Measurements from ENCODE around the gene MANF.

MANF gene

GRCh38 chr3:51382947-51383578 is 2.0 kb upstream of the MANF start:
- Histone ChIP-seq H2AFZ (ENCODE audit: low read length) (no peak overlapping the region), H3F3A (ENCODE audit: insufficient read depth, low read length) (peaks cover 15% of the 10 kb centered on the region), H3K4me2 (ENCODE audit: low read depth, low read length) (no peak overlapping the region; the same call in 1 of the 2 replicates), H3K9ac (ENCODE audit: low read length) (no peak overlapping the region), H3K36me3 (replicated peaks; ENCODE audit: insufficient read depth, low read length) (no peaks in the 10 kb centered on the region), H3K4me3 (ENCODE audit: low read length) (peak overlapping the region; percentile 96; the same call in 1 of the 2 replicates), H3K4me1 (ENCODE audit: low read length) (peaks cover 22% of the 10 kb centered on the region), H3K9me2 (replicated peaks; ENCODE audit: insufficient read depth, low read length) (no peaks in the 10 kb centered on the region), H3K9me3 (replicated peaks; ENCODE audit: insufficient read depth, low read length) (no peaks in the 10 kb centered on the region), H3K27me3 (replicated peaks; ENCODE audit: insufficient read depth, low read length) (no peaks in the 10 kb centered on the region), H4K20me1 (ENCODE audit: insufficient read depth, low read length) (no peaks in the 10 kb centered on the region), H3K27ac (ENCODE audit: low read length) (no peak overlapping the region), H3K79me2 (ENCODE audit: low read length) (peaks cover 42% of the 10 kb centered on the region)
- TF ChIP-seq EZH2phosphoT487 (IDR thresholded peaks at IDR 0.05; ENCODE audit: low read length) (no peak), EZH2 (optimal IDR thresholded peaks at IDR 0.05; ENCODE audit: low read depth, low read length) (no peak)
- TF ChIP-seq, protein P1, sequence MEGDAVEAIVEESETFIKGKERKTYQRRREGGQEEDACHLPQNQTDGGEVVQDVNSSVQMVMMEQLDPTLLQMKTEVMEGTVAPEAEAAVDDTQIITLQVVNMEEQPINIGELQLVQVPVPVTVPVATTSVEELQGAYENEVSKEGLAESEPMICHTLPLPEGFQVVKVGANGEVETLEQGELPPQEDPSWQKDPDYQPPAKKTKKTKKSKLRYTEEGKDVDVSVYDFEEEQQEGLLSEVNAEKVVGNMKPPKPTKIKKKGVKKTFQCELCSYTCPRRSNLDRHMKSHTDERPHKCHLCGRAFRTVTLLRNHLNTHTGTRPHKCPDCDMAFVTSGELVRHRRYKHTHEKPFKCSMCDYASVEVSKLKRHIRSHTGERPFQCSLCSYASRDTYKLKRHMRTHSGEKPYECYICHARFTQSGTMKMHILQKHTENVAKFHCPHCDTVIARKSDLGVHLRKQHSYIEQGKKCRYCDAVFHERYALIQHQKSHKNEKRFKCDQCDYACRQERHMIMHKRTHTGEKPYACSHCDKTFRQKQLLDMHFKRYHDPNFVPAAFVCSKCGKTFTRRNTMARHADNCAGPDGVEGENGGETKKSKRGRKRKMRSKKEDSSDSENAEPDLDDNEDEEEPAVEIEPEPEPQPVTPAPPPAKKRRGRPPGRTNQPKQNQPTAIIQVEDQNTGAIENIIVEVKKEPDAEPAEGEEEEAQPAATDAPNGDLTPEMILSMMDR (IDR thresholded peaks at IDR 0.05; ENCODE audit: low read length) = no peak
- DNase-seq = no peak

GRCh38 chr3:51384055-51384725 is 901 bp upstream of the MANF start:
- Histone ChIP-seq H3K4me2 (ENCODE audit: low read depth, low read length) (peak overlapping the region; percentile 63), H3K4me3 (ENCODE audit: low read length) (peak overlapping the region; percentile 96), H3K4me1 (ENCODE audit: low read length) (peaks cover 32% of the 10 kb centered on the region)

GRCh38 chr3:51385621-51386091 is 565 bp downstream of the MANF start:
- Histone ChIP-seq H3K79me2 (ENCODE audit: low read length) (peaks cover 55% of the 10 kb centered on the region), H3K36me3 (replicated peaks; ENCODE audit: insufficient read depth, low read length) (no peaks in the 10 kb centered on the region), H2AFZ (ENCODE audit: low read length) (peak overlapping the region; percentile 41; the same call in 1 of the 2 replicates), H3F3A (ENCODE audit: insufficient read depth, low read length) (peaks cover 41% of the 10 kb centered on the region), H3K9me3 (replicated peaks; ENCODE audit: insufficient read depth, low read length) (no peaks in the 10 kb centered on the region), H3K27ac (ENCODE audit: low read length) (peak overlapping the region; percentile 23; the same call in 1 of the 2 replicates), H3K9me2 (replicated peaks; ENCODE audit: insufficient read depth, low read length) (no peaks in the 10 kb centered on the region), H3K9ac (ENCODE audit: low read length) (peak overlapping the region; percentile 82), H3K27me3 (replicated peaks; ENCODE audit: insufficient read depth, low read length) (no peaks in the 10 kb centered on the region), H3K4me1 (ENCODE audit: low read length) (peaks cover 44% of the 10 kb centered on the region), H3K4me3 (ENCODE audit: low read length) (peak overlapping the region; percentile 96), H3K4me2 (ENCODE audit: low read depth, low read length) (peak overlapping the region; percentile 92), H4K20me1 (ENCODE audit: insufficient read depth, low read length) (no peaks in the 10 kb centered on the region)
- DNase-seq = no peak
- TF ChIP-seq EZH2 (optimal IDR thresholded peaks at IDR 0.05; ENCODE audit: low read depth, low read length) (no peak), EZH2phosphoT487 (IDR thresholded peaks at IDR 0.05; ENCODE audit: low read length) (no peak)
- TF ChIP-seq, protein P1 (IDR thresholded peaks at IDR 0.05; ENCODE audit: low read length) = no peak

More at GRCh38 chr3:51384055-51384725, 901 bp upstream of the MANF start:
- H3K9ac ChIP-seq (ENCODE audit: low read length) = peak overlapping the region; percentile 94
- peak overlapping the region; percentile 83 for H2AFZ ChIP-seq (ENCODE audit: low read length)
- H3K79me2 ChIP-seq (ENCODE audit: low read length) = peaks cover 52% of the 10 kb centered on the region
- TF ChIP-seq EZH2 (optimal IDR thresholded peaks at IDR 0.05; ENCODE audit: low read depth, low read length) (no peak), EZH2phosphoT487 (IDR thresholded peaks at IDR 0.05; ENCODE audit: low read length) (no peak)
- TF ChIP-seq, protein P1 (IDR thresholded peaks at IDR 0.05; ENCODE audit: low read length) = no peak
- no peaks in the 10 kb centered on the region for H3K9me2 ChIP-seq (replicated peaks; ENCODE audit: insufficient read depth, low read length)
- H3F3A ChIP-seq (ENCODE audit: insufficient read depth, low read length) = peaks cover 27% of the 10 kb centered on the region
- no peaks in the 10 kb centered on the region for H3K9me3 ChIP-seq (replicated peaks; ENCODE audit: insufficient read depth, low read length)
- no peaks in the 10 kb centered on the region for H4K20me1 ChIP-seq (ENCODE audit: insufficient read depth, low read length)
- no peaks in the 10 kb centered on the region for H3K27me3 ChIP-seq (replicated peaks; ENCODE audit: insufficient read depth, low read length)
- no peak for DNase-seq
- no peaks in the 10 kb centered on the region for H3K36me3 ChIP-seq (replicated peaks; ENCODE audit: insufficient read depth, low read length)
- peak overlapping the region; percentile 68 for H3K27ac ChIP-seq (ENCODE audit: low read length)
